GM21786 (cell line): ENCODE measurements around the gene GPAT3.
"Not testable (repeated sequence)": the region's sequence is repeated elsewhere in the genome, so short reads cannot be mapped to it uniquely, and the experiment has no call there.

Experiments used
- ATAC-seq: cut with Tn5 transposase; IDR thresholded peaks from one replicate; pipeline ENCODE4 v1.9.1; 2021; ENCODE audit not compliant: unreplicated experiment

Gene GPAT3

DNA sequence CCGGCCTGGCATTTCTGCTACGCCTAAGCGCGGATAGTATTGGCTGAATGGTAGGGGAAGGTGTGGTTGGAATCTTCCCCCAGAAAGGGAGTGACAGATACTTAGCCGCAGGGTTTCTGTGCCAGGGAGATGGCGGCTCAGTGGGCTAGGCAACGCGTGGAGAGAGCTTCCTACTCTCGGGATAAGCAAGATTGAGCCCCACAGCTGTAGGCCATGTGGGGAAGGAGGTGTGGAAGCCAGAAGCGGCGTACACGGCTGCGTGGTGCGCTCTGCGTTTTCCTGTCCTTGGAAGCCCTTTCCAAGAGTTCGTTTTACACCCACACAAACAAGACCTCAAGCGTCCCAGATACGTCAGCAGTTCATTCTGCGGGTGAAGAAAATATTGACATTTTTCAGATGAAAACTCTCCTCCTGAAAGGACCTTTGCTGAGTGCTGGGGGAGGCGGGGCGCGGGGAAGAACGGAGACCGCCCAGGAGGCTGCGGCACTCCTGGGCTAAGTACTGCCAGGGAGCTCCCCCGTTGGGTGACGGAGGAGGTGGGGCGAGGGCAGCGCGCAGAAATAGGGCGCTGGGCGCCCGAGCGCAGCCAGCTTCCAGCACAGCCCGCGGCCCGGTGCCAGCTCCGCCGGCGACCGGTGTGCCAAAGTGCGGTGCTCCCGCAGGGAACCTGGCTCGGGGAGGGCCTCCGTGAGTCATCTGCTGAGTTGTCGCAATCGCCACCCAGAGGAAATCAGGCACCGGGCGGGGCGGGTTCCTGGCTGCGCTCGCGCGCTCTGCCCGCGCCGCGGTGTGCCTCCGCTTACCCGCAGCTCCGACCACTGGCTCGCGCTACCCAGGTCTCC lies at the start of gene GPAT3:
Gene GPAT3, plus strand, starts transcription at position 589 of the 842 bp plus-strand sequence. CDS start 515 bp downstream, outside the sequence.
- peak; percentile 83 for ATAC-seq

- no peak for ATAC-seq
Observed at GRCh38 chr4:83486457-83487129, 49.3 kb upstream of the GPAT3 start.

- ATAC-seq, result no peak
Observed at GRCh38 chr4:83489711-83490326, 46.1 kb upstream of the GPAT3 start.

DNA sequence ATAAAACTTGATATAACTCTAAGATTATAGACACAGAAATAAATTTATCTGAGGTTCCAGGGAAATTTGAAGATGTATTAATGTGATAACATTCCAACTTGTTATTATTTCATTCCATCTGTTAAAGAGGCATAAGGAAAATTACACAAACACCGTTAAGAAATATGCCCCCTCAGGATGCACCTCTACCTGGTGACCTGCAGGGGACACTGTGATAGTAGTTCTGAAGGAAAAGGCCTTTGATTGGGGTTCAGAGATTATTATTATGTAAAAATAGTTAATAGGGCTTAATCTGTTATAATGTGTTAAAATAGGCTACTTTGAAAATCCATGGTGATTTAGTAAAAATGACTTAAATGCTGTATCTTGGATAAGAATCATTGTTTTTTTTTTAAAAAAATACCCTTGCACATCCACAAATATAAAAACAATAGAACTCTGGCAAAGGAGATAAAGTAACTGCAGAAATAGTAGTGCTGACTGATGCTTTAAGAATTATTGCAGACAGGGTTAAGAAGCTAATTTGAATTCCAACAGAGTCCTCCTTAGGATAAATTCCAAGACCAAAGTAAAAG lies 44.9 kb upstream of the GPAT3 start:
- no peak for ATAC-seq

- ATAC-seq, result not testable (repeated sequence)
Observed at GRCh38 chr4:83496085-83496917, 39.6 kb upstream of the GPAT3 start.

DNA sequence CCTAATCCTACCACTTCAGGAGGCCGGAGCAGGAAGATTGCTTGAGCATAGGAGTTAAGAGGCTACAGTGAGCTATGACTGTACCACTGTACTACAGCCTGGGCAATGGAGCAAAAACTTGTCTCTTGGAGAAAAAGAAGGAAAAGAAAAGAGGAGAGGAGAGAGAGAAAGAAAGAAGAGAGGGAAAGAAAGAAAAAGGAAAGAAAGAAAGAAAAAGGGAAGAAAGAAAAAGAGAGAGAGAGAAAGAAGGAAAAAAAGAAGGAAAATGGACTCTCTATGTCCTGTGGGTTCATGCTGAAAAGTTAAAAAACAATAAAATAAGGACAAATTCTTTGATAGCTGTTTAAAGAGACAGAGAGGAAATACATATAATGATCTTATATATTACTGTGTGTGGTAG lies 37.7 kb upstream of the GPAT3 start:
- no peak for ATAC-seq

- ATAC-seq, result not testable (repeated sequence)
Observed at GRCh38 chr4:83501671-83502070, 34.2 kb upstream of the GPAT3 start.

- ATAC-seq, result no peak
Observed at GRCh38 chr4:83503974-83504373, 31.9 kb upstream of the GPAT3 start.

- no peak for ATAC-seq
Observed at GRCh38 chr4:83504503-83504902, 31.4 kb upstream of the GPAT3 start.

DNA sequence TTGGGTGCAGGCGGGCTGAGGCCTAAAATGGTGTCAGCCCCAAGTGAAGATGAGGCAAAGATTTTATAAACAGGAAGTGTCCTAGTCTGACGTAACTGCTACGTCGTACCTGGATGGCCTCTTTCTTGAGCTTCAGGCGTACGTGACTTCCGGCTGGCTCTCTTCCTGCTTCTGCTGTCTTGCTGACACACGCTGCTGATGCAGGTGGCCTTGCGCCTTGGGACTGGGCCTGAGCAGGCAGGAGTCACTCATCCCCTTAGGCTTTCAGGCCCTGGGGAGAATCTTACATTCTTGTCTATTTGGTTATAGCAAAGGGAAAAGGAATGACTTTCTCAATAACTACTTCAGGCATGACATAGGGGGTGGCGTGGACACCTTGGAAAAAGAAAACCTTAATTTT lies 30.9 kb upstream of the GPAT3 start:
- ATAC-seq, result no peak

DNA sequence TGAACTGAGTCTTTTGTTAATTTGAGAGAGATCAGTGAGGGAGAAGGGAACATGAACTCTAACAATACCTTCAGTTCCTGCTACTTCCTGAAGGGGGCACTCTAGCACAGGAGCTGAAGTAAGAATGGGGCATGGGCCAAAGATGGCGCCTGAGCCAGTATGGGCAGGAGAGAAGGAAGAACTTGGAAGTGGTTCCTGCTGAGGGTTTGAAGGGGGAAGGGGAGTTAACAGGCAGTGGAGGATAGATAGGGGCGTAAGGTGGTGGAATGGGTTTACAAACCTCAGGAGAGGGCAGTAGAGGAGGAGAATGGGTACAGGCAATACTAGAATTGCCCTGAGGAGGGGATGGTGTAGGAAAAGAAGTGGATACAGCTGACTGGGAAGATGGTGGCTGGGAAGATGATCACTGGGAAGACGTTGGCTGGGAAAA lies 26.7 kb upstream of the GPAT3 start:
- peak; percentile 58 for ATAC-seq

DNA sequence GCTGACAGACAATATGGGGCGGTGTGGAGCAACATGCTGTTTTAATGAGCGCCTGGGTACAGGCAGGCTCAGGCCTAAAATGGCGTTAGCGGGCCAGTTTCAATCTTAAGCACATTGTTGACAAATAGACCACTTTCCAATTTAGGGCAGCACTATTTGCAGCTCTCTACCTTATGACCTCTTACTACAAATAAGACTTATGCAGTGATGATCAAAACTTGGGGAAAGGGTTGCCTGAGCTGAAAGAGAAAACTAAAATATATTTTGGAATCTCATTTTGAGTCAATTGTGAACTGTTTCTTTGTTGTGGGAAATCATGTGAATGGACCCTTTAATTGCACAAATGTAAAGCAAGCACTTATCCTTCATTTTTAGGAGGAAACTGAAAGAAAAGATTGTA lies 25.5 kb upstream of the GPAT3 start:
- ATAC-seq, result no peak

DNA sequence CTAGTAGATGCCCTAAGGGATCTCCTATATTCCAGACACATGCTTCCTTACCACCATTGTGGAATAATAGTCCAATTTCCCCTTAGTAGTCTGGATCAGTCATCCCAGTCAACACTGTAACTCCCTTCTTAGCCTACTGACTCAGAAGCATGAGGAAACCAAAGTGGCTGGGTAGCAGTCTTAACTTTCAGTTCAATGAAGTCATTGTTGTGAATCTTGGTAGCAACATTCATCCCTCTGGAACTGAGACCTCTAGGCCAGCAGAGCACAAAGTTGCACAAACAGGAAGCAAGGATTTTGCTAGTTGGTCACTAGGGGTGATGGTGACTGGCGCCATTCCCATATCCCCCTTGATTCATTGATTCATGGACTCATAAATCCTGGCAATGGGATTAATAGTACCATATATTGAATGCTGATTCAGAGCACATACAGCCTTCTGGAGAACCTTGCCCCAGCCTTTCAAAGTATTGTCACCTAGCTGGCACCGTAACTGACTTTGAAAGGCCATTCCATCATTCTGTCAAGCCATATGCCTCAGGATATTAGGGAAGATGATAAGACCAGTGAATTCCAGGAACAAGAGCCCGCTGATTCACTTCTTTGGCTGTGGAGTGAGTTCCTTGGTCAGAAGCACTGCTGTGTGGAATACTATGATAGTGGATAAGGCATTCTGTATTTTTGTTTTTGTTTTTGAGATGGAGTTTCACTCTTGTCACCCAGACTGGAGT lies 19.7 kb upstream of the GPAT3 start:
- ATAC-seq, result no peak

DNA sequence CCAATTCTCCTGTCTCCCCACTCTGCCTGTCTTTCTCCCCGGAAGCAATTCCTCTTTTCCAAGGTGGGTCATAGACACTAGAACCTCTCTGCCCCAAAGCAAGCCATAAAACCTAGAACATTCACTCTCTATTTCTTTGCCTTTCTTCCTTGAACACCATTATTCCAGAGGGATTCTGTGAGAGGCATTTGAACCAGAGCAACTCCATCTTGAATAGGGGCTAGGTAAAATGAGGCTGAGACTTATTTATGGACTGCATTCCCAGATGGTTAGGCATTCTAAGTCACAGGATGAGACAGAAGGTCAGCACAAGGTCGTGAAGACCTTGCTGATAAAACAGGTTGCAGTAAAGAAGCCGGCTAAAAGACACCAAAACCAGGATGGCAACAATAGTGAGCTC lies 13.7 kb upstream of the GPAT3 start:
- no peak for ATAC-seq

- no peak for ATAC-seq
Observed at GRCh38 chr4:83527671-83528070, 8.2 kb upstream of the GPAT3 start.

DNA sequence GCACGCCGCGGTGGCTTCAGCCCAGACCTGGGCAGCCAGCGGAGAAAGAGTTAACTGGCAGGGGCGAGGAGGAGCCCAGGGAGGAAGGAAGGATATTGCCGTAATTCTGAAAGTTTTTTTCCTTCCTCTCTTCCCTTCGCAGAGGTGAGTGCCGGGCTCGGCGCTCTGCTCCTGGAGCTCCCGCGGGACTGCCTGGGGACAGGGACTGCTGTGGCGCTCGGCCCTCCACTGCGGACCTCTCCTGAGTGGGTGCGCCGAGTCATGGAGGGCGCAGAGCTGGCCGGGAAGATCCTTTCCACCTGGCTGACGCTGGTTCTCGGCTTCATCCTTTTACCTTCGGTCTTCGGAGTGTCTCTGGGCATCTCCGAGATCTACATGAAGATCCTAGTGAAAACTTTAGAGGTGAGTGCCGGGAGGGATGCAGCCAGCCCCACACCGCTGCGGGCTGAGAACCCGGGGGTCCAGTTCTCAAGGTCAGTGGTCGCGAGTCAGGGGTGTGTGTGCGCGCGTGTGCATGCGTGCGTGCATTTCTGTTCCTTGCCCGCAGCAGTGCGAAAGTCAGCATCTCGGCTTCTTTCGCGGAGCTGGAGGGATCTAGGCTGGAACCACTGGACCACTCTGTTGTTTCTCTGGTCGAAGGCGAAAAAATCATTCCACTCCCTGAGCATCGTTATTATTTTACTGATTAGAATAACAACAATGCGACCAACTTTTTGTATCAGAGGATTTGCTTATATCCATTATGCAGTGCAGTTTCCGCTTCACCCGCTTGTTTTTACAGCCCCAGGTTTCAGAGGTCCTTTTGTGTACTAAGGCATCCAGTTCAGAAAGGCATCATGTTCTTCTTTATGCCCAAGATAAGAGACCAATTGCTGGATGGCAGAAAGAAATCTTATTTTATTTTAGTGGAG lies 709 bp downstream of the GPAT3 start:
- ATAC-seq, result peak; percentile 8

GRCh38 chr4:83542225-83542624 lies 6.3 kb downstream of the GPAT3 start:
- ATAC-seq, result no peak

GRCh38 chr4:83546786-83547185 lies 10.9 kb downstream of the GPAT3 start:
- ATAC-seq, result no peak
